Embryonic facial prominence (tissue), 1 donor: Measurements from ENCODE around the gene MOXD1.
A peak's percentile ranks its signal among the peaks of the same experiment; 100 is the strongest.
"Not testable (repeated sequence)": the region's sequence is repeated elsewhere in the genome, so short reads cannot be mapped to it uniquely, and the experiment has no call there.

Experiments
- DNase-seq: peaks from one replicate; pipeline ENCODE4 v3.0.0-alpha.2; 2016; ENCODE audit errors: extremely low spot score

The MOXD1 gene

GRCh38 chr6:132282696-132283095 is 118.6 kb downstream of the MOXD1 start:
- no peak for DNase-seq

GRCh38 chr6:132280436-132280835 is 120.8 kb downstream of the MOXD1 start:
- DNase-seq: no peak

GRCh38 chr6:132279592-132280139 is 121.6 kb downstream of the MOXD1 start:
- DNase-seq: peak; percentile 53

- no peak for DNase-seq
These were observed 126.0 kb downstream of the MOXD1 start for GRCh38 chr6:132275066-132275970.

GRCh38 chr6:132272776-132273175 is 128.5 kb downstream of the MOXD1 start:
- DNase-seq: no peak

GRCh38 chr6:132270726-132271402 is 130.4 kb downstream of the MOXD1 start:
- DNase-seq: peak; percentile 34

GRCh38 chr6:132268666-132269065 is 132.6 kb downstream of the MOXD1 start:
- not testable (repeated sequence) for DNase-seq

- DNase-seq: no peak
These were observed 133.1 kb downstream of the MOXD1 start for GRCh38 chr6:132268209-132268608.

- no peak for DNase-seq
These were observed 135.7 kb downstream of the MOXD1 start for GRCh38 chr6:132265451-132266097.

- DNase-seq: no peak
These were observed 137.2 kb downstream of the MOXD1 start for GRCh38 chr6:132264021-132264500.

GRCh38 chr6:132261354-132261753 is 139.9 kb downstream of the MOXD1 start:
- DNase-seq: no peak

GRCh38 chr6:132259070-132259469 is 142.2 kb downstream of the MOXD1 start:
- DNase-seq: no peak

GRCh38 chr6:132257561-132257960 is 143.7 kb downstream of the MOXD1 start:
- no peak for DNase-seq

- DNase-seq: no peak
These were observed 144.8 kb downstream of the MOXD1 start for GRCh38 chr6:132256457-132256856.

GRCh38 chr6:132253906-132254305 is 147.4 kb downstream of the MOXD1 start:
- no peak for DNase-seq

GRCh38 chr6:132253211-132253610 is 148.1 kb downstream of the MOXD1 start:
- DNase-seq: no peak

- DNase-seq: no peak
These were observed 149.2 kb downstream of the MOXD1 start for GRCh38 chr6:132252113-132252512.

GRCh38 chr6:132251711-132252110 is 149.6 kb downstream of the MOXD1 start:
- DNase-seq: no peak

GRCh38 chr6:132247381-132248159 is 153.7 kb downstream of the MOXD1 start:
- no peak for DNase-seq

GRCh38 chr6:132246632-132247270 is 154.5 kb downstream of the MOXD1 start:
- DNase-seq: no peak

GRCh38 chr6:132246120-132246617 is 155.1 kb downstream of the MOXD1 start:
- DNase-seq: no peak
